ENCODE results near the gene ZNF10. TPM values are rescaled to one million over a fixed set of nuclear protein-coding genes. Genes with fewer than 3 reads are reported as not detected.

The ZNF10 gene
- total and polyA plus RNA-seq, 2 of the 4 experiments (the other 2 are of a cell fraction) = 4.1 to 6.1 TPM

- Histone ChIP-seq H3K27ac (ENCODE audit: insufficient read depth, low read length) (no peak overlapping the region), H3K36me3 (ENCODE audit: control insufficient read depth, insufficient read depth, low read length) (peaks cover 21% of the 10 kb centered on the region), H3K9me1 (ENCODE audit: insufficient read depth, low read length) (no peaks in the 10 kb centered on the region), H3K56ac (ENCODE audit: extremely low read depth, insufficient read depth, low read length) (no peak overlapping the region), H2BK15ac (ENCODE audit: low read depth, low read length) (no peak overlapping the region), H4K8ac (ENCODE audit: low read depth in 2 of 2, low read length in 2 of 2) (no peak overlapping the region), H2BK20ac (ENCODE audit: low read depth, low read length) (no peak overlapping the region), H3K4ac (ENCODE audit: low read depth, low read length) (no peak overlapping the region), H3K14ac (replicated peaks; ENCODE audit: low read depth, low read length) (no peak overlapping the region), H3K27me3 (ENCODE audit: control insufficient read depth, insufficient read depth, low read length) (no peaks in the 10 kb centered on the region), H4K91ac (ENCODE audit: insufficient read depth, low read depth, low read length) (no peak overlapping the region), H2BK120ac (ENCODE audit: low read depth, low read length) (no peak overlapping the region), H3K4me2 (ENCODE audit: low read depth, low read length) (no peak overlapping the region), H2BK5ac (ENCODE audit: low read depth, low read length, poor library complexity, severe bottlenecking) (no peak overlapping the region), H2AK9ac (replicated peaks; ENCODE audit: low read depth, low read length, poor library complexity) (no peak overlapping the region), H2AFZ (replicated peaks; ENCODE audit: low read length, poor library complexity) (no peak overlapping the region), H2AK5ac (ENCODE audit: low read depth, low read length) (no peak overlapping the region), H3K4me3 (ENCODE audit: insufficient read depth, low read depth, low read length) (no peak overlapping the region), H3K79me1 (ENCODE audit: low read depth in 1 of 2, low read length in 2 of 2) (no peaks in the 10 kb centered on the region), H4K20me1 (ENCODE audit: insufficient read depth, low read length) (no peaks in the 10 kb centered on the region), H3K9ac (ENCODE audit: low read depth, low read length) (no peak overlapping the region), H4K5ac (ENCODE audit: low read depth, low read length) (no peak overlapping the region), H3K23ac (ENCODE audit: low read depth, low read length) (no peak overlapping the region), H3K9me3 (ENCODE audit: control insufficient read depth, insufficient read depth, low read length) (peaks cover 75% of the 10 kb centered on the region), H3K4me1 (ENCODE audit: control insufficient read depth, insufficient read depth, low read length) (no peaks in the 10 kb centered on the region), H3K18ac (ENCODE audit: low read depth, low read length) (no peak overlapping the region)
- in situ Hi-C loops (cut with MboI; ENCODE audit: low sequenced_read_pairs) = no loop called here
- no CpG with 5 or more reads among the region's 2 CpGs for WGBS, 2 experiments (ENCODE audit: extremely low coverage in 2 of 2, insufficient read length in 1 of 2)
- no peak for ATAC-seq (ENCODE audit: low read depth)
- CTCF ChIA-PET = no interaction called here
- intact Hi-C loops (cut with micrococcal nuclease) = no loop called here
- dilution Hi-C loops (cut with HindIII; ENCODE audit: low sequenced_read_pairs, unreplicated experiment) = no loop called here
- POLR2A ChIA-PET (ENCODE audit: unreplicated experiment) = no interaction called here
- TF ChIP-seq CHD1 (IDR thresholded peaks at IDR 0.05; ENCODE audit: low read depth, low read length) (no peak), CEBPB (IDR thresholded peaks at IDR 0.05; ENCODE audit: low read depth, low read length) (no peak), MXI1 (IDR thresholded peaks at IDR 0.05; ENCODE audit: borderline replicate concordance, low read depth, low read length) (no peak), RAD21 (IDR thresholded peaks at IDR 0.05; ENCODE audit: low read length) (no peak), BHLHE40 (IDR thresholded peaks at IDR 0.05; ENCODE audit: low read depth, low read length) (no peak), RFX5 (IDR thresholded peaks at IDR 0.05; ENCODE audit: low read depth, low read length) (no peak), CTCF (conservative IDR thresholded peaks at IDR 0.05; ENCODE audit: low read depth, low read length) (no peak), FOS (IDR thresholded peaks at IDR 0.05; ENCODE audit: low read depth, low read length) (no peak), RCOR1 (IDR thresholded peaks at IDR 0.05; ENCODE audit: insufficient replicate concordance, low read length) (no peak), MAZ (IDR thresholded peaks at IDR 0.05; ENCODE audit: borderline replicate concordance, low read depth, low read length) (no peak), USF2 (IDR thresholded peaks at IDR 0.05; ENCODE audit: low read depth, low read length) (no peak), SMC3 (IDR thresholded peaks at IDR 0.05; ENCODE audit: low read depth, low read length) (no peak), POLR2A (IDR thresholded peaks at IDR 0.05; ENCODE audit: low read depth, low read length) (no peak), MAFK (IDR thresholded peaks at IDR 0.05; ENCODE audit: low read depth, low read length) (no peak), ELK1 (IDR thresholded peaks at IDR 0.05; ENCODE audit: borderline replicate concordance, low read depth, low read length) (no peak)
- DNase-seq = no peak
- BruUV-seq (replicated peaks) = no TSS peak
Observed at GRCh38 chr12:133206390-133206789, 76.0 kb downstream of the ZNF10 start.

Data from IMR-90 (cell line).